ENCODE measurements around the gene TIGD3.

TIGD3 gene

GRCh38 chr11:65373839-65374580 is 19.5 kb downstream of the TIGD3 start:
- no peak for DNase-seq

GRCh38 chr11:65375012-65375411 is 20.5 kb downstream of the TIGD3 start:
- no peak for DNase-seq

GRCh38 chr11:65376138-65376713 is 21.7 kb downstream of the TIGD3 start:
- no peak for DNase-seq

- no peak for DNase-seq
Observed at GRCh38 chr11:65377036-65377435, 22.5 kb downstream of the TIGD3 start.

GRCh38 chr11:65377777-65378176 is 23.2 kb downstream of the TIGD3 start:
- DNase-seq, result no peak

GRCh38 chr11:65378208-65378927 is 23.8 kb downstream of the TIGD3 start:
- no peak for DNase-seq

- no peak for DNase-seq
Observed at GRCh38 chr11:65378928-65379638, 24.5 kb downstream of the TIGD3 start.

- DNase-seq, result no peak
Observed at GRCh38 chr11:65379698-65380459, 25.3 kb downstream of the TIGD3 start.

GRCh38 chr11:65380460-65381119 is 26.0 kb downstream of the TIGD3 start:
- DNase-seq, result no peak

GRCh38 chr11:65381716-65382032 is 27.1 kb downstream of the TIGD3 start:
- no peak for DNase-seq

- peak; percentile 91 for DNase-seq
Observed at GRCh38 chr11:65382033-65382803, 27.7 kb downstream of the TIGD3 start, which contains the start of gene SLC25A45. SLC25A45 (minus strand) TSS chr11:65382646; CDS start chr11:65381951, 695 bp downstream.

GRCh38 chr11:65382804-65383368 is 28.3 kb downstream of the TIGD3 start:
- DNase-seq, result no peak

GRCh38 chr11:65383778-65384177 is 29.2 kb downstream of the TIGD3 start:
- DNase-seq, result no peak

GRCh38 chr11:65384301-65384889 is 29.8 kb downstream of the TIGD3 start:
- DNase-seq, result no peak

- peak; percentile 6 for DNase-seq
Observed at GRCh38 chr11:65386307-65387140, 32.0 kb downstream of the TIGD3 start, which contains the start of gene FRMD8. FRMD8 (plus strand) TSS chr11:65386637; CDS start chr11:65387037, 400 bp downstream.

- no peak for DNase-seq
Observed at GRCh38 chr11:65388731-65389130, 34.2 kb downstream of the TIGD3 start.

GRCh38 chr11:65389294-65389980 is 34.9 kb downstream of the TIGD3 start:
- no peak for DNase-seq

- no peak for DNase-seq
Observed at GRCh38 chr11:65390099-65390941, 35.8 kb downstream of the TIGD3 start.

Measured in GOT3 (cell line).